HCEC 1CT (cell line): ENCODE measurements around the gene MLIP.
"Not testable (repeated sequence)": the region's sequence is repeated elsewhere in the genome, so short reads cannot be mapped to it uniquely, and the experiment has no call there.

Experiments
- DNase-seq: peaks from one replicate; pipeline ENCODE4 v3.0.0-alpha.2; 2017

The MLIP gene

GRCh38 chr6:54156650-54157250, 45.5 kb downstream of the MLIP start:
- no peak for DNase-seq

- DNase-seq, result no peak
These were observed 46.2 kb downstream of the MLIP start for GRCh38 chr6:54157405-54157804.

- peak; percentile 51 for DNase-seq
These were observed 61.8 kb downstream of the MLIP start for GRCh38 chr6:54173089-54173488.

GRCh38 chr6:54179152-54179551, 67.9 kb downstream of the MLIP start:
- no peak for DNase-seq

- DNase-seq, result no peak
These were observed 72.4 kb downstream of the MLIP start for GRCh38 chr6:54183616-54184015.

GRCh38 chr6:54185885-54186284, 74.6 kb downstream of the MLIP start:
- DNase-seq, result no peak

GRCh38 chr6:54188846-54189245, 77.6 kb downstream of the MLIP start:
- DNase-seq, result no peak

GRCh38 chr6:54191461-54191860, 80.2 kb downstream of the MLIP start:
- DNase-seq, result peak; percentile 35

GRCh38 chr6:54192993-54193392, 81.8 kb downstream of the MLIP start:
- DNase-seq, result no peak

- no peak for DNase-seq
These were observed 82.3 kb downstream of the MLIP start for GRCh38 chr6:54193560-54193959.

GRCh38 chr6:54194067-54194466, 82.8 kb downstream of the MLIP start:
- DNase-seq, result peak; percentile 50

GRCh38 chr6:54195637-54196036, 84.4 kb downstream of the MLIP start:
- no peak for DNase-seq

- DNase-seq, result no peak
These were observed 85.7 kb downstream of the MLIP start for GRCh38 chr6:54196905-54197304.

- DNase-seq, result no peak
These were observed 86.9 kb downstream of the MLIP start for GRCh38 chr6:54198134-54198533.

GRCh38 chr6:54203474-54204035, 92.3 kb downstream of the MLIP start:
- DNase-seq, result not testable (repeated sequence)

GRCh38 chr6:54204921-54205591, 93.8 kb downstream of the MLIP start:
- no peak for DNase-seq

GRCh38 chr6:54206510-54206909, 95.3 kb downstream of the MLIP start:
- DNase-seq, result peak; percentile 3

- DNase-seq, result not testable (repeated sequence)
These were observed 98.7 kb downstream of the MLIP start for GRCh38 chr6:54209983-54210382.

GRCh38 chr6:54214286-54214685, 103.0 kb downstream of the MLIP start:
- DNase-seq, result no peak

- no peak for DNase-seq
These were observed 105.1 kb downstream of the MLIP start for GRCh38 chr6:54216336-54216735.

GRCh38 chr6:54217018-54217417, 105.8 kb downstream of the MLIP start:
- DNase-seq, result no peak

GRCh38 chr6:54222217-54222616, 111.0 kb downstream of the MLIP start:
- no peak for DNase-seq

- DNase-seq, result no peak
These were observed 121.5 kb downstream of the MLIP start for GRCh38 chr6:54232703-54233102.

GRCh38 chr6:54234539-54234938, 123.3 kb downstream of the MLIP start:
- DNase-seq, result no peak

- no peak for DNase-seq
These were observed 125.7 kb downstream of the MLIP start for GRCh38 chr6:54236984-54237383.
